ENCODE measurements around the gene SKIC2. TPM values are rescaled to one million over a fixed set of nuclear protein-coding genes. Genes with fewer than 3 reads are reported as not detected.

SKIC2 gene
- total and polyA plus RNA-seq, 2 of the 4 experiments (the other 2 are of a cell fraction) = 30.6 to 46.0 TPM

DNA sequence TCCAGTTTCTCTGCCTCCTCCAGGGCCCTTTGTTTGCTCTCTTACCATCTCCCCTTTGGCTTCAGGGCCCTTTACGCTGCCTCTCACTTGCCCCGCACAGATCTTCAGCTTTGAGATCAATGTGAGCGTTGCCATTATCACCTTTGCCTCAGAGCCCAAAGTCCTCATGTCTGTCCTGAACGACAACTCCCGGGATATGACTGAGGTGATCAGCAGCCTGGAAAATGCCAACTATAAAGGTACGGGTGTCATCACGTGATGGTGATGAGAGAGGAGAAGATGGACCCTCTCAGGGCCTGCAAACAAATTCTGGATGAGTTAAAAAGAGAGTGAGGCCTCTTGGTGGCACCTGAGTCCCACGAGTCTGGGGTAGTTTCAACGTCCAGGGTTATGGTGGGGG is 23.2 kb upstream of the SKIC2 start:
- dilution Hi-C loops (cut with HindIII; ENCODE audit: low sequenced_read_pairs, unreplicated experiment) (no loop called here), intact Hi-C loops (cut with micrococcal nuclease) (no loop called here), in situ Hi-C loops (cut with MboI; ENCODE audit: low sequenced_read_pairs) (no loop called here)
- peaks cover 8% of the 10 kb centered on the region for H3K27me3 ChIP-seq (ENCODE audit: control insufficient read depth, insufficient read depth, low read length)
- no peak overlapping the region for H3K27ac ChIP-seq (ENCODE audit: insufficient read depth, low read length)
- no peak overlapping the region for H2BK20ac ChIP-seq (ENCODE audit: low read depth, low read length)
- no peak overlapping the region for H3K23ac ChIP-seq (ENCODE audit: low read depth, low read length)
- H4K20me1 ChIP-seq (ENCODE audit: insufficient read depth, low read length) = no peaks in the 10 kb centered on the region
- ChIA-PET POLR2A (ENCODE audit: unreplicated experiment) (no interaction called here), CTCF (no interaction called here)
- no peak overlapping the region for H3K4ac ChIP-seq (ENCODE audit: low read depth, low read length)
- H3K14ac ChIP-seq (replicated peaks; ENCODE audit: low read depth, low read length) = no peak overlapping the region
- H2AK5ac ChIP-seq (ENCODE audit: low read depth, low read length) = no peak overlapping the region
- no TSS peak for BruUV-seq (replicated peaks)
- H3K18ac ChIP-seq (ENCODE audit: low read depth, low read length) = no peak overlapping the region
- 82% methylated on average over 4 of the region's 9 CpGs; no CpG with 5 or more reads in 1 of the 2 experiments for WGBS, 2 experiments (ENCODE audit: extremely low coverage in 2 of 2, insufficient read length in 1 of 2)
- H3K9ac ChIP-seq (ENCODE audit: low read depth, low read length) = no peak overlapping the region
- DNase-seq (no peak), ATAC-seq (ENCODE audit: low read depth) (no peak)
- TF ChIP-seq FOS (IDR thresholded peaks at IDR 0.05; ENCODE audit: low read depth, low read length) = no peak
- TF ChIP-seq POLR2A (IDR thresholded peaks at IDR 0.05; ENCODE audit: low read depth, low read length) = no peak
- TF ChIP-seq CHD1 (IDR thresholded peaks at IDR 0.05; ENCODE audit: low read depth, low read length) = no peak
- TF ChIP-seq, protein P1, sequence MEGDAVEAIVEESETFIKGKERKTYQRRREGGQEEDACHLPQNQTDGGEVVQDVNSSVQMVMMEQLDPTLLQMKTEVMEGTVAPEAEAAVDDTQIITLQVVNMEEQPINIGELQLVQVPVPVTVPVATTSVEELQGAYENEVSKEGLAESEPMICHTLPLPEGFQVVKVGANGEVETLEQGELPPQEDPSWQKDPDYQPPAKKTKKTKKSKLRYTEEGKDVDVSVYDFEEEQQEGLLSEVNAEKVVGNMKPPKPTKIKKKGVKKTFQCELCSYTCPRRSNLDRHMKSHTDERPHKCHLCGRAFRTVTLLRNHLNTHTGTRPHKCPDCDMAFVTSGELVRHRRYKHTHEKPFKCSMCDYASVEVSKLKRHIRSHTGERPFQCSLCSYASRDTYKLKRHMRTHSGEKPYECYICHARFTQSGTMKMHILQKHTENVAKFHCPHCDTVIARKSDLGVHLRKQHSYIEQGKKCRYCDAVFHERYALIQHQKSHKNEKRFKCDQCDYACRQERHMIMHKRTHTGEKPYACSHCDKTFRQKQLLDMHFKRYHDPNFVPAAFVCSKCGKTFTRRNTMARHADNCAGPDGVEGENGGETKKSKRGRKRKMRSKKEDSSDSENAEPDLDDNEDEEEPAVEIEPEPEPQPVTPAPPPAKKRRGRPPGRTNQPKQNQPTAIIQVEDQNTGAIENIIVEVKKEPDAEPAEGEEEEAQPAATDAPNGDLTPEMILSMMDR (conservative IDR thresholded peaks at IDR 0.05; ENCODE audit: low read depth, low read length) = no peak
- no peak for TF ChIP-seq RFX5 (IDR thresholded peaks at IDR 0.05; ENCODE audit: low read depth, low read length)
- TF ChIP-seq MAFK (IDR thresholded peaks at IDR 0.05; ENCODE audit: low read depth, low read length) = no peak
- TF ChIP-seq BHLHE40 (IDR thresholded peaks at IDR 0.05; ENCODE audit: low read depth, low read length) = no peak
- no peak for TF ChIP-seq RAD21 (IDR thresholded peaks at IDR 0.05; ENCODE audit: low read length)
- no peak for TF ChIP-seq NFE2L2 (IDR thresholded peaks at IDR 0.05; ENCODE audit: low read depth, low read length)
- TF ChIP-seq, protein P2, sequence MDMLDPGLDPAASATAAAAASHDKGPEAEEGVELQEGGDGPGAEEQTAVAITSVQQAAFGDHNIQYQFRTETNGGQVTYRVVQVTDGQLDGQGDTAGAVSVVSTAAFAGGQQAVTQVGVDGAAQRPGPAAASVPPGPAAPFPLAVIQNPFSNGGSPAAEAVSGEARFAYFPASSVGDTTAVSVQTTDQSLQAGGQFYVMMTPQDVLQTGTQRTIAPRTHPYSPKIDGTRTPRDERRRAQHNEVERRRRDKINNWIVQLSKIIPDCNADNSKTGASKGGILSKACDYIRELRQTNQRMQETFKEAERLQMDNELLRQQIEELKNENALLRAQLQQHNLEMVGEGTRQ (IDR thresholded peaks at IDR 0.05; ENCODE audit: low read depth, low read length) = no peak
- no peak overlapping the region for H2AK9ac ChIP-seq (replicated peaks; ENCODE audit: low read depth, low read length, poor library complexity)
- no peak overlapping the region for H3K4me2 ChIP-seq (ENCODE audit: low read depth, low read length)
- H3K9me1 ChIP-seq (ENCODE audit: insufficient read depth, low read length) = no peaks in the 10 kb centered on the region
- peaks cover 4% of the 10 kb centered on the region for H3K4me1 ChIP-seq (ENCODE audit: control insufficient read depth, insufficient read depth, low read length)
- H2BK5ac ChIP-seq (ENCODE audit: low read depth, low read length, poor library complexity, severe bottlenecking) = no peak overlapping the region
- H4K8ac ChIP-seq (ENCODE audit: low read depth in 2 of 2, low read length in 2 of 2) = no peak overlapping the region
- no peak overlapping the region for H4K5ac ChIP-seq (ENCODE audit: low read depth, low read length)
- H3K4me3 ChIP-seq (ENCODE audit: insufficient read depth, low read depth, low read length) = no peak overlapping the region
- no peak overlapping the region for H4K91ac ChIP-seq (ENCODE audit: insufficient read depth, low read depth, low read length)
- H3K79me1 ChIP-seq (ENCODE audit: low read depth in 1 of 2, low read length in 2 of 2) = no peaks in the 10 kb centered on the region
- H3K36me3 ChIP-seq (ENCODE audit: control insufficient read depth, insufficient read depth, low read length) = no peaks in the 10 kb centered on the region
- H3K9me3 ChIP-seq (ENCODE audit: control insufficient read depth, insufficient read depth, low read length) = no peaks in the 10 kb centered on the region
- H2BK120ac ChIP-seq (ENCODE audit: low read depth, low read length) = no peak overlapping the region
- H2BK15ac ChIP-seq (ENCODE audit: low read depth, low read length) = no peak overlapping the region
- H2AFZ ChIP-seq (replicated peaks; ENCODE audit: low read length, poor library complexity) = no peak overlapping the region
- H3K56ac ChIP-seq (ENCODE audit: extremely low read depth, insufficient read depth, low read length) = no peak overlapping the region
